Heart right ventricle (tissue), 16 donors: Measurements from ENCODE around the gene UMODL1. TPM values are rescaled to one million over a fixed set of nuclear protein-coding genes. Genes with fewer than 3 reads are reported as not detected.

ENCODE experiments used
- ATAC-seq, 8 donors: fragments of 200-7000 bp; cut with Tn5 transposase; one replicate each; pipeline ENCODE4 v1.9.1; 2020; ENCODE audit warnings: mild to moderate bottlenecking in 8 of 8, moderate library complexity in 8 of 8, moderate number of reproducible peaks in 1 of 8
- DNase-seq, 2 donors: peaks; one replicate each; pipeline ENCODE4 v3.0.0-alpha.2; 2020
- H3K27ac ChIP-seq, 10 donors: fragments of 200-600 bp; sonication (generic) in 2 of 10; one replicate each; pipeline versions ENCODE4 v1.5.0 to v1.8.0; 2020 to 2022; ENCODE audit warnings: mild to moderate bottlenecking in 3 of 10
- H3K27me3 ChIP-seq, 7 donors: fragments of 200-600 bp; one replicate each; pipeline ENCODE4 v1.8.0; 2021 to 2022; ENCODE audit warnings: mild to moderate bottlenecking in 2 of 7
- H3K36me3 ChIP-seq, 9 donors: fragments of 200-600 bp; sonication (generic) in 1 of 9; one replicate each; pipeline versions ENCODE4 v1.5.0 to v1.8.0; 2020 to 2022; ENCODE audit warnings: mild to moderate bottlenecking in 2 of 9
- H3K4me1 ChIP-seq, 9 donors: fragments of 200-600 bp; sonication (generic) in 1 of 9; one replicate each; pipeline versions ENCODE4 v1.5.0 to v1.8.0; 2020 to 2022; ENCODE audit warnings: mild to moderate bottlenecking in 4 of 9
- H3K4me3 ChIP-seq, 10 donors: fragments of 200-600 bp; sonication (generic) in 2 of 10; one replicate each; pipeline versions ENCODE4 v1.5.0 to v1.8.0; 2020 to 2022; ENCODE audit warnings: mild to moderate bottlenecking in 7 of 10, moderate library complexity in 2 of 10
- H3K9me3 ChIP-seq, 11 donors: fragments of 200-600 bp in 10 of 11; sonication (generic) in 2 of 11; one replicate each; pipeline versions ENCODE4 v1.5.0 to v1.8.0; 2013 to 2022; ENCODE audit warnings: mild to moderate bottlenecking in 2 of 11, control low read depth in 1 of 11, moderate library complexity in 1 of 11
- CTCF ChIP-seq, 9 donors: fragments of 200-600 bp; sonication (generic) in 2 of 9; IDR thresholded peaks; one replicate each; pipeline versions ENCODE4 v1.5.0 to v1.8.0; 2021 to 2022; ENCODE audit warnings: antibody characterized with exemption in 9 of 9, mild to moderate bottlenecking in 5 of 9, moderate library complexity in 1 of 9
- WGBS, 2 donors: extraction: QIAGEN DNeasy Blood & Tissue Kit; methylation state at CpG; one replicate each; pipeline ENCODE4 v1.1.7; 2013; ENCODE audit warnings: inconsistent platforms in 1 of 2; 5-methylcytosine and 5-hydroxymethylcytosine counted together
- intact Hi-C, 10 donors: fragments of 100-400 bp; cut with DNase I; formaldehyde crosslinking; loops; one replicate each; pipeline versions ENCODE4 v1.11.1 to v1.14.2; 2022
- polyA plus RNA-seq, 2 donors: library from polyadenylated mRNA; stranded (reverse); fragments of 200-250 nt; gene quantifications; one replicate each; pipeline ENCODE4 v1.2.3, GENCODE V29; 2013
- total RNA-seq, 10 donors: library from RNA; stranded (reverse); fragmentation: NEBNext Ultra II Directional in 3 of 10; extraction: Animal tissue kit (Norgen Biotek cat#: 25700) in 3 of 10; gene quantifications; one replicate each; pipeline versions ENCODE4 v1.2.1 to v1.2.4, GENCODE V29; 2021 to 2023
- donor health status: Arrhythmogenic right ventricular cardiomyopathy.
- donor health status: ischemic (EF 13 %, LVEDD 7.1; RV severe dilation, severe dysfunction).
- donor health status: healthy with polysubstance abuse.
- donor health status: DM: no; HTN: yes; CAD: no.
- donor health status: DM: no; HTN: no; CAD: no.
- donor health status: ischemic (EF 25% LVEDD 6.9; RV normal size, moderate dysfunction).
- donor health status: ischemic (EF 25% LVEDD 5.7; RV mildly dilated, moderate dysfunction).
- donor health status: healthy.
- donor health status: DM: yes; HTN: yes; CAD: no.
- donor health status: Ischemic cardiomyopathy.
- donor health status: ischemic (EF 35%, LVEDD 5.7; RV mildly dilated, moderate dysfunction).
- donor health status: nonischemic (EF 11% LVEDD 7.7; RV severe dilation, severe dysfunction).
- donor health status: DM: yes; HTN: yes; CAD: no.
- donor health status: PGD.
- donor health status: ischemic (EF 29% LVEDD 5.4; RV normal size, mild dysfunction).
- donor health status: nonischemic (EF 23%, LVEDD 6.1; RV moderate dilation, normal function).

The UMODL1 gene
- total and polyA plus RNA-seq, 12 donors: 0.13 to 0.31 (median 0.25) TPM; not detected in 9

GRCh38 chr21:42137191-42137904 is 66.2 kb downstream of the UMODL1 start:
- intact Hi-C loops: no loop called here
- WGBS, 2 donors: 85 to 88% methylated on average over 22 of the region's 22 CpGs
- no peaks in the 10 kb centered on the region for H3K9me3 ChIP-seq
- DNase-seq: no peak
- H3K36me3 ChIP-seq: no peaks in the 10 kb centered on the region
- H3K4me3 ChIP-seq: no peak overlapping the region
- no peak for ATAC-seq
- H3K27ac ChIP-seq: no peak overlapping the region
- H3K4me1 ChIP-seq: peaks cover 0 to 6% (median 0%) of the 10 kb centered on the region in 9 donors
- peaks cover 0 to 24% (median 0%) of the 10 kb centered on the region in 7 donors for H3K27me3 ChIP-seq
- TF ChIP-seq CTCF (IDR thresholded peaks at IDR 0.05): no peak

- DNase-seq (no peak), ATAC-seq (peak in 5 of 8 donors; percentile 23 to 57 (median 36))
- peaks cover 0 to 24% (median 0%) of the 10 kb centered on the region in 7 donors for H3K27me3 ChIP-seq
- no peaks in the 10 kb centered on the region for H3K36me3 ChIP-seq
- H3K9me3 ChIP-seq: no peaks in the 10 kb centered on the region
- H3K27ac ChIP-seq: no peak overlapping the region
- peaks cover 0 to 6% (median 0%) of the 10 kb centered on the region in 9 donors for H3K4me1 ChIP-seq
- no peak overlapping the region for H3K4me3 ChIP-seq
- TF ChIP-seq CTCF (IDR thresholded peaks at IDR 0.05): no peak
- WGBS, 2 donors: 71 to 72% methylated on average over 11 of the region's 11 CpGs
- intact Hi-C loops: loop anchor here in 2 of 10 donors (10.0 kb wide), 2 partner anchors 174 to 194 kb away; partner anchors contain the start of gene TFF3 (in 1 of the 2)
Observed at GRCh38 chr21:42140196-42140934, 69.2 kb downstream of the UMODL1 start.

- no peaks in the 10 kb centered on the region for H3K36me3 ChIP-seq
- no peak for TF ChIP-seq CTCF (IDR thresholded peaks at IDR 0.05)
- no peak overlapping the region for H3K4me3 ChIP-seq
- H3K4me1 ChIP-seq: peaks cover 0 to 6% (median 0%) of the 10 kb centered on the region in 9 donors
- H3K27ac ChIP-seq: no peak overlapping the region
- H3K9me3 ChIP-seq: no peaks in the 10 kb centered on the region
- ATAC-seq (no peak), DNase-seq (no peak)
- 84 to 87% methylated on average over 8 of the region's 8 CpGs for WGBS, 2 donors
- intact Hi-C loops: loop anchor here in 2 of 10 donors (10.0 kb wide), 2 partner anchors 173 to 193 kb away; partner anchors contain the start of gene TFF3 (in 1 of the 2)
- H3K27me3 ChIP-seq: peaks cover 0 to 16% (median 0%) of the 10 kb centered on the region in 7 donors
Observed at GRCh38 chr21:42141643-42142042, 70.5 kb downstream of the UMODL1 start.

GRCh38 chr21:42142141-42142540 is 71.0 kb downstream of the UMODL1 start:
- 82 to 87% methylated on average over 18 of the region's 18 CpGs for WGBS, 2 donors

More at GRCh38 chr21:42142141-42142540, 71.0 kb downstream of the UMODL1 start:
- TF ChIP-seq CTCF (IDR thresholded peaks at IDR 0.05): no peak
- DNase-seq: no peak
- ATAC-seq: no peak
- Histone ChIP-seq H3K9me3 (no peaks in the 10 kb centered on the region), H3K4me3 (no peak overlapping the region), H3K36me3 (no peaks in the 10 kb centered on the region), H3K4me1 (peaks cover 0 to 6% (median 0%) of the 10 kb centered on the region in 9 donors), H3K27ac (no peak overlapping the region), H3K27me3 (peaks cover 0 to 16% (median 0%) of the 10 kb centered on the region in 7 donors)
- intact Hi-C loops: loop anchor here in 2 of 10 donors (10.0 kb wide), 2 partner anchors 173 to 193 kb away; partner anchors contain the start of gene TFF3 (in 1 of the 2)
